HG03135 (cell line): ENCODE results near the gene PRKCB.
"Not testable (repeated sequence)": the region's sequence is repeated elsewhere in the genome, so short reads cannot be mapped to it uniquely, and the experiment has no call there.

ENCODE experiments used
- ATAC-seq: cut with Tn5 transposase; IDR thresholded peaks from one replicate; pipeline ENCODE4 v1.9.1; 2021; ENCODE audit warnings: mild to moderate bottlenecking, moderate library complexity; ENCODE audit not compliant: unreplicated experiment

The PRKCB gene

DNA sequence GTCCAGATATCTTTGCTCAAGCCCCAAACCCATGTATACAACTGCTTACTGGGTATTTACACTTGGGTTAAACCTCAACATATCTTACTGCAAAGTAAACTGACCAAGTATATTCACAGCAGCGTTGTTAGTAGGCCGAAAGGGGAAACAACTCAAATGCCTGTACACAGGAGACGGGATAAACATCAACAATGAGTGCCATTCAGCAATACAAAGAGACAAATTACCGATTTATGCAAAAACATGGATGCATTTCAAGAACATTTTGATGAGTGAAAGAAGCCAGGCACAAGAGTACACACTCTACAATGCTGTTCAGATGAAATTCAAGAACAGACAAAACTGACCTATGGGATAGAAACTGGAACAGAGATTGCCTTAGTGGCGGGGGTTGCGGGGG is 284.0 kb downstream of the PRKCB start:
- ATAC-seq, result no peak

DNA sequence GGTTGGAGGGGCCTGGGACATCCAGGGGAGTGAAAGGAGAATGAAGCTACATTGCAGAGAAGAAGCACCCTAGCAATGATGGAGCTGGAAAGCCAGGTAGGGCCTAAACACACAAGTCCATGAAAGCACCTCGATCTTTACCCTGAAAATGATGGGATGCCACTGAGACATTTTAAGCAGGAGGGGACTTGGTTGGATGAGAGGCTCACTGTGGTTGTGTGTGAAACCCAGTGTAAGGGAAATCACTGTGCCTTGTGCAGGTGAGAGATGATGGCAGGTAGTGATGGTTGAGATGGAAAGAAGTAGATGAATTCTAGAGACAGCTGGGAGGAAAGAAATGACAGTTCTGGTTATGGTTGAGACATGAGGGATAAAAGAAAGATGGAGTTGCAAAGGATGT is 287.5 kb downstream of the PRKCB start:
- no peak for ATAC-seq

DNA sequence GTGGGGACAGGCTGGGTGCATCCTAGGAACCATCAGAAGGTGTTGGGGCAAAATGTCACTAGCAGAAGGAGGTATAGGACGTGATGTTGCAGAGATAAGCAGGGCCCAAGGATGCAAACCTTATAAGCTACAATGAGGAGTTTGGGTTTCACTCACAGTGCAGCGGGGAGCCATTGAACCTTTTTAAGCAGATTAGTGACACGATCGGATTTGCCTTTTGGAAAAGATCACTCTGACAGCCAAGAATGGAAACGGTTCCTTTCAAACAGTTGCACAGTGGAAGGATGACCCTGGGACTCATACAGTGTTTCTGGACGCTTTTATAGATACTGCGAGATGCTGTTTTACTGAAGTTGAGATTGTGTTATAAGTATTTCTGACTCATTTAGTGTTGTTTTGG is 288.5 kb downstream of the PRKCB start:
- no peak for ATAC-seq

DNA sequence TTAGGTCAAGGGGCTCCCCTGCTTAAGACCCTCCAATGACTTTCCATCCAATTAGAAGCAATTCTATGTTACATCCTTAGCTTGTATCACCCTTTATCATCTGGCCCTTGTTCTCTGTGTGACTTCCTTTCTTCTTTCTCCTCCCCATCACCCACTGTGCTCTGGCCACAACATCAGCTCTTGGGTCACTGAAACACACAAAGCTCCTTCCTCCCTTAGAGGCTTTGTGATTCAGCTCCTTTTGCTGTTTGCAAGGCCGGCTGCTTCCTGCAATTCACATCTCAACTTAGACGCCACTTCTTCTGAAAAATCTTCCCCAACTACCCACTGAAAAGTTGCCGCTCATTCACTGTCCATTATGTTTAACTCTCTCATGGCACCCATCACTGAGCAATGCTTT is 289.4 kb downstream of the PRKCB start:
- no peak for ATAC-seq

DNA sequence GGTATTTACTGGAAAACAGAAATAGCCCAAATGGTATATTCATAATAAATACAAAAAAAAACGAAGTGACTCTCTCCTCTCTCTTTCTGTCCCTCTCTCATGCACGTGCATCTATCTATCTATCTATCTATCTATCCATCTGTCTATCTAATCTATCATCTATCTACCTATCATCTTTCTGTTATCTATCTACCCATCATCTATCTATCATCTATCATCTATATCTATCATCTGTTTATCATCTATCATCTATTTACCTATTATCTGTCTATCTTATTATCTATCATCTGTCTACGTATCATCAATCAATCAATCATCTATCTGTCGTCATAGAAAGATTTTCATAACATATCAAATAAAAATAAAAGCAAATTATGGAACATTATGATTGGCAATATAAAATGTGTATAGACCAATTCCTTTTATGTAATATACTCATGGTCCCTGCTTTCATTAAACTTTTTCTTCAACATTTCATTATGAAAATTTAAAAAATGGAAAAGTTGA is 293.7 kb downstream of the PRKCB start:
- no peak for ATAC-seq

DNA sequence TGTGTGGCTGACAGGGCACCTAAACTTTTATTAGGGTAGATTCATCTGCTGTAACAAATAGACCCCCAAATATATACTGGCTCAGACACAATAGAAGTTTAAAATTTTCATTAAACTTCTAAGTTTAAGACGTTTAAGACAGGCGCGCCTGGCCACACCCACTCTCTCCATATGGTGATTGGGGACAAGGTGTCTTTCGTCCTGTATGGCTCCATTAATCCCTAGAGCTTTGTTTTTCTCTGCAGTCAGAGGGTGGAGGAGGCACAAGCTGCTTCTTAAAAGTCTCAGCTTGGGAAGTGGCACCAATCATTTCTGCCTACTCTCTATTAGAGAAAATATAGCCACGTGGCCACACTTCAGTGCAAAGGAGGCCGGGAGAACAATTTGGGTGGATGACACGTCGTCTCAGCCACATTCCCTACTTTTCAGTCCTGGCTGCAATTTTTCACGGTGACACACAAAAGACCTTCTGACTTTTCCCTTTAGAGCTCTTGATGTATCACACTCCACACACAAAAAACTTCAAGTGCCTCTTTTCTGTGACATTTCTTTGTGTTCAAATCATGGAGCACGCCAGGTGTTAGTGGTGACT is 294.8 kb downstream of the PRKCB start:
- no peak for ATAC-seq

DNA sequence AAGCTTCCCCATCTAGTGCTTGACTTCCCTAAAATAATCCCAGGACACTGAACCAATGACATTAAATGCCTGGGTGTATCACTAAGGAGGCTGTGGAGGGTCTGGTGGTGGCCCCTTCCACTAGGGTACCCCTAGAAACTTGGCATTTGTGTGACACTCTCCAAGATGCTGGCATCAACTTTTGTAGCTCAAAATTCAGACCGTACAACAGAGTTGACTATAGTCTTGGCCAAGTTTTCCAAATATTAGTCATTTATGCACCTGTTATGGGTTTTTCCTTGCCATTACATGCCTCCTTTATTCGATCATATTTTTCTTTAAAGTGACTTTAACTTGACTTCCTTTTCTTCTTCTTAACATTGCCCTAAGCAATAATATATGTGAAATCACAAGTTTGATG is 295.5 kb downstream of the PRKCB start:
- no peak for ATAC-seq

DNA sequence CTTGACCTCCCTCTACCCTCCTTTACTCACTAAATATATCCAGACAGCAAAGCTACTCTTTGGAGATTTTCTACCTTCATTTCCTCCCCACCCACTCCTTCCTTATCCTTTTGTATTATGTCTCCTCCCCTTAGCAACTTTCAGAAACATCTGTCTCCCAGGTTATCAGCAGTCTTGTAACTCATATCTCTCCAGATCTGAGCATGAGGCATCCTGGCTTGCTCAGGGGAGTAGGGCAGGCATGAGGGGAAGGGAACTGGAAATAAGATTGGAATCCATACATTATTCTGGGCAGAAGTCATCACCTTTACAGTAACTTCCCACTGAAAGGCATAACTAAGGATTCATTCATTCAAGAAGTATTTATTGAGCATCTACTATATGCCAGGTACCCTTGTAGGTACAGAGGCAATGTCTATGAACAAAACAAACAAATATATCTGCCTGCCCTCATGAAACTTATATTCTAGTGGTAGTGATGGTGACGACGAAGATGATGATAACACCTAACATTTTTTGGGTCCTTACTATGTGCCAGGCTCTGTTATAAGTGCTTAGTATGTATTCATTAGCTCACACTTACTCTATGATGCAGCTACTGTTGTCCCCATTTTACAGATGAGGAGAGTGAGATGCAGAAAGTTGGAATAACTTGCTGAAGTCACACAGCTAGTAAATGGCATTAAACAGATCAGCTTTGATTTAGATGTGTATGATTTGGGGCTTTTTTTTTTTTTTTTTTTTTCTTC is 296.4 kb downstream of the PRKCB start:
- ATAC-seq, result no peak

DNA sequence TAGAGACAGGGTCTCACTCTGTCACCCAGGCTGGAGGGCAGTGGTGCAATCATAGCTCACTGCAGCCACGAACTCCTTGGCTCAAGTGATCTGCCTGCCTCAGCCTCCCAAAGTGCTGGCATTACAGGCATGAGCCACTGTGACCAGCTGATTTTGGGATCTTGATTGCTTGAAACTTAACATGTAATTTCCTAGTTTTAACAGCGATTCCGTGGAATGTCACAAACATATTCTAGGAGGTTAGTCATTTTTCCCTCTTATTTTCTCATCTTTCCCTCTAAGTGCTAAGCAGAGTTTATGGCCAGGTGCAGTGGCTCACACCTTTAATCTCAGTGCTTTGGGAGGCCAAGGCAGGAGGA is 297.0 kb downstream of the PRKCB start:
- ATAC-seq, result no peak

DNA sequence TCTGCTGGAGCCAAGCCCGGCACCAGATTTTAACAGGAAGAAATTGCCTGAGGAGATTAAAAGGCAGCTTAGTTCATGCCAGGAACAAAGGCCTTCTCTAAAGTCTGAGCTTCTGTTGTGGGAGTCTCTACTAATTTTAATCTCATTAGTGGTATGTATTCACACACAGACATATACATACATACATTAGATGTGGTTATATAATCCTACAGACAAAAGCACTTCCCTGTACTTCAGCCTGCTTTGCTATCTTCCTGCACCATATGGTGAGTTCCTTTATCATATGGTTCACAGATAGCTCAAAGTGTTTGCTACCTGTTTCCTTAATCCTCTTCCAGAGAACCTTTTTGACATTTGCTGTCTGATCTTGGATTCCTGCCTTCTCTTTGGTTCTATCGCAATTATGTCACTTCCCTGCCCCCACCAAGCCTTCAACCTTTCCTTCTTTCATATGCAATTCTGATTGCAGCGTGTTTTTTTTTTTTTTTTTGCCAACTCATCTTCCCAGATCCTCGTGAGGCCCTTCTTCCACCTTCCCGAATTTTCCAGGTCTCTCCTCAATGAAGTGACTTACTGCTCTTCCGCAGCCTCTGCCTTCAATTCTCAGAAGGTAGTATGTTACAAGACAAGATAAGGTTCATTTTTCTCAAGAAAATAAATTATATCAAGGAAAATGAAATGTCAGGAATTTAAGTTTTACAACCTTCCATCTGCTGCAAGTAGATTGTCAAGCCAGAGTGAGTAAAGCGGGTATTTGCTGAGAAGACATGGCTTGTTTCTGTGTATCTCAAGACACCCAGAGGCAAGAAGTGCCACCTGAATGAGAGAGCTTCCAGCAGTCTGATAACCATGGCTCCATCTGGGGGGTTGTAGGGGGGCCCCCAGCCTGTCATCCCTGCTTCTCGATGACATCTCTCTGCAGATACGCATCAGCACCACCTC is 300.1 kb downstream of the PRKCB start:
- ATAC-seq, result no peak

DNA sequence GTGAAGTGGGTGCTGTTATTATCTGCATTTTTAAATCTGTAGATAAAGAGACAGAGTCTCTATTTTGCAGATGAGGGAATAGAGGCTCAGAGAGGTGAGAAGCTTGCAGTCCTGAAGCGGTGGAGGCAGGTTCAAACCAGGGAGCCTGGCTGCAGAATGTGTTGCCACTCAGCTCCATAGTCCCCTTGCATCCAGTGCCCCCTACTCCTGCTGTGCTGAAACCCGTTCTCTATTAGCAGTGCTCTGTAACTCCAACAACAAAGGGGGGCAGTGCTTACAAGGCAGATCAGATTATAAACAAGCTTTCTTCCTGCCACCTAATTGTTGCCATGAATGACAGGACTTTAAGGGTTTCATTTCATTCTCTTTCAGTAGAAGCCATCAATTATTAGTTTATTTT is 302.2 kb downstream of the PRKCB start:
- no peak for ATAC-seq

DNA sequence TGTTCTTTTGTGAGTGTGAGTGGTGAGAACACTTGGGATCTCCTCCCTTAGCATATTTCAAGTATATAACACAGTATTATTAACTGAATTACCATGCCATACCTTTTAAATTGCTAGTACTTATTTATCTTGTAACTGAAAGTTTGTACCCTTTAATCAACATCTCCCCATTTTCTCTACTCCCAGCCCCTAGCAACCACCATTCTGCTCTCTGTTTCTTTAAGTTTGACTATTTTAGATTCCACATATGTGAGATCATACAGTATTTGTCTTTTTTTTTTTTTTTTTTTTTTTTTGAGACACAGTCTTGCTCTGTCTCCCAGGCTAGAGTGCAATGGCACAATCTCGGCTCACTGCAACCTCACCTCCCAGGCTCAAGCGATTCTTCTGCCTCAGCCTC is 302.8 kb downstream of the PRKCB start:
- ATAC-seq, result no peak

DNA sequence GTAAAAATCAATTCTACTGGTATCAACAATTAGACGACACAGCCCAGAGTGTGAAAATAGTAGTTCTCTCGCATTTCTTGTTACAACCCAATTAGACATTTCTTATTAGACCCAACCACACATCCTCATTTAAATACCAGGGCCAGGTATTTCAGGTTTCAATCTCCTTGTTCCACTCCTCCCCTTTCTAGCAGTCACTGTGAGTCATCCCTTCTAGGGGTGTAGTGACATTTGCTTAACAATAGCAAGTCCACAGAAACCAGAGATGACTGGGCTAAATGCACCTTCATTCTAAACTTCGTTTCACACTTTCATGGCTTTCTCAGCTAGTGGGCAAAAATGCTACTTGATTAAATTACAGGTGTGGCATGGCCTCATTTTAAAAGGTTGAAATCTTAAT is 303.5 kb downstream of the PRKCB start:
- no peak for ATAC-seq

DNA sequence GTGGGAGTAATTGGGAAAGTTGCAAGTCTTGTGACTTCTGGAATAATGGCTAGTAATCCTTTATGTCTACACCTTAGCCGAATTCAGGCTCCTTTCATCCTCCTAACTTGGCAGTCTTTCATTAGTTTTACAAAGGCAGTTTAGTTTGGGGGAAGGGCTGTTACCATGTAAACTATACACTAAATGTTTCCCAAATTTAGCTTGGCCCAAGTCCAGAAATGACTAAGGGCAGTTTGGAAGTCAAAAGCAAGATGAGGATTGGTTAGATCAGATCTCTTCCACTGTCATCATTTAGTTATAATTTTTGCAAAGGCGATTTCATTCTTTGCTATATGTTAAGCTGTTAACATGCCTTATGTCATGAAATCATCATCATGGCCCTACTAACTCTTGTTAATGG is 304.9 kb downstream of the PRKCB start:
- ATAC-seq, result no peak

DNA sequence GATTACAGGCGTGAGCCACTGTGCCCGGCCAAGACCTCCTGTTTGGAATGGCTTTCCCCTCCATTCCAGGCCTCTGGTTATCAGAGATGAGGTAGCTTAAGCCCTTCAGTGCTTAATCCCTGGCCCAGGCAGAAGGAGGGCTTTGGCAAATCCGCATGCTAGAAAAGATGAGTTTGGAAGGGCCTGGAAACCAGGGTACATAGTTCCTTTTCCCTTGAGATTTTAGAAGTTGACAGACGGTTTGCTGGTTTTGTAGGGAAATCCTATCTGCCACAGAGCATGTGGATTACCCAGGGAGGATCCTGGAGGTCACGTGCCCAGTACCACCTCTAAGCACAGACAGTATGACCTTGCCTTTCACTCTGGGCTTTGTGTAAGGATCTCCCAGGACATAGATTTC is 305.7 kb downstream of the PRKCB start:
- ATAC-seq, result no peak

DNA sequence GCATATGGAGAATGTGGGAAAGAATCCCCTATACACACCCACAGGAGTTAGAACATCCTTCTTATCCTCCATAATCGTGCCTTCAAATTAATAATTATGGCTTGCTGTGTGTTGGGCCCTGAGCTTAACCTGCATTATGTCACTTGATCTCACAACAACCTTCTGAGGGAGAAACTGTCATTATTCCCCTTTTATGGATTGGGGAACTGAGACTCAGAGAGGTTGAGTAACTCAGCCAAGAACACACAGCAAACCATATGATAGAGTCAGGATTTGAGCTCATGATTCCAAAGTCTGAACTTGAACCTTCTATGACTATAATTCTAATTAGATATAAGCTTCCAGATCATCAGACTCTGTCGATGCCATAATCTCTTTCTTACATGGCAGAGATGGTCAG is 306.1 kb downstream of the PRKCB start:
- ATAC-seq, result no peak

DNA sequence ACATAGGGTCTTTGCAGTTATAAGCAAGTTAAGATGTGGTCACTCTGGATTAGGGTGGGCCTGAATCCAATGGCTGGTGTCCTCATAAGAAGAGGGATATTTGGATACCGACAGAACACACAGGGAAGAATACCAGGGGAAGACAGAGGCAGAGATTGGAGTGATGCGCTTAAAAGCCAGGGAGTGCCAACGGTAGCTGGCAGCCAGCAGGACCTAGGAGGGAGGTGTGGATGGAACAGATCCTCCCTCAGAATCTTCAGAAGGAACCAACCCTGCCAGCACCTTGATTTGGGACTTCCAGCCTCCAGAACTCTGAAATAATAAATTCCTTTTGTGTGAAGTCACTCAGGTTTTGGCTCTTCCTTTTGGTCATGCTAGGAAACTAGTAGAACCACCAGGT is 310.1 kb downstream of the PRKCB start:
- ATAC-seq, result no peak

DNA sequence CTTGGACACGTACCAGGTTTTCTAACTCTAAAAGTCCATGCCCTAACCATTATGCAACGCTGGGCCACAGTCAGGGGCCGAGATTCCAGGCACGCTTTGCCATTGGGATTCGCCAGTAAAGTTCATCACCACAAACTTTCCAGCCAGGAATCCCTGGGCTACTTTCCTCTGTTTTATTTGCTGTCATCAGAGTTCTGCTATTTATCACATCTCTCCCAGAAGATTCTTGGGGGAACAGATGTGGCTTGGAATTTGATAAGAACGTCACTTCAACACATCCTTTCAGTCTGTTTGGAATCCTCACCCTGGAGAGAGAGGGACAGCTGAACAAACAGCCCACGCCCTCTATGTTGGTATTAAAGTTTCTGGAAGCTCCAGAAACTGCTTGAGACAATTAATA is 310.7 kb downstream of the PRKCB start:
- ATAC-seq, result no peak

DNA sequence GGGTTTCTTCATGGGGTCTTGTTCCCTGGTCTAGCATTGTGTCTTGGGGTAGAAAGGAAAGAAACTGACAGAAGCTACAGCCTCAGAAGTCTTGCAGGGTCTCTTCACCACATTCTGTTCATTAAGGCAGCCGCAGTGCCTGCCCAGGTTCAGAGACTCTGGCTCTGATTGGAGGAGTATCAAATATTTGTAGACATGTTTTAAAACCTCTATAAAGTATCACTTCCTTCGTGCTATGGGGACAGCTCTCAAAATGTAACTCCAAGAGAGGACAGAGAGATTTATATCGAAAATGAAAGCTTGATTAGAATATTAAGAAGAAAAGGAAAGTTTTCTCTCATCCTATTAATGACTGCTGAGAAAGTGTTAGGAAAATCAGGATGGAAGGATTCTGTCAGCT is 313.3 kb downstream of the PRKCB start:
- ATAC-seq, result no peak

DNA sequence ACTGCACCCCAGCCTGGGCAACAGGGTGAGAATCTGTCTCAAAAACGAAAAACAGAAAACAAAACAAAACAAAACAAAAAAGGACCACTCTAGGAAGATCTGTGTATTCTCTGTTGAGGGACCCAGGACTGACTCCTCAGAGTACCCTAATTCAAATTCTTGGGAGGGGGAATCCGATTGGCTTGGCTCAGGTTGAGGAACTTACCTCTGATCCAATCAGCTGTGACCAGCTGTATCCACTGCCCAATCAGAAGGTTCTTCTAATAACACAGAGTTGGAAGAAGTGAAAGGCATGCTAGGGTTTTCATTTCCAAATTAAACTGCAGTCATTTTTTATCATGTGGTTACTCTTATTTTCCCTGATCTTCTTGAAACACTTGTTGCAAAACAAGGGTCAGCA is 314.5 kb downstream of the PRKCB start:
- no peak for ATAC-seq

DNA sequence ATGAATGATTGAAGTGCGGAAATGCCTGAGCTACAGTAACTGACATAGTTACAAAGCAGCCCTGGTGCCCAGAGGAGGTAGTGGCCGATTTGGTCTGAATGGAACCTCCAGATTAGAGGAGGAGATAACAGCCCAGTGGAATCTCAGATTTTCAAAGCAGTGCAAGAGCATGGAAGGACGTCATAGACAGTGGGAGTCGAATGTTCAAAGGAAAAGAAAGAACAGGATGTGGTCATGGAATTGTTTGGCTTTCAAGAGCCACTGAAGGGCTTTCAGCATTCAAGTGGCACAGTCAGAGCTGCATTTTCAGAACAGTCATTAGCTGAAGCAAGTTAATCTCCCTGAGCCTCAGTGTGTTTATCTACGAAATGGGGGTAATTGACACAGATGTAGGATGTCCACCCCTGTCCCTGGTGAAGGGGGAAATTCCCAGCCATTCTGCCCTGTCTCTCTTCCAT is 315.7 kb downstream of the PRKCB start:
- no peak for ATAC-seq

DNA sequence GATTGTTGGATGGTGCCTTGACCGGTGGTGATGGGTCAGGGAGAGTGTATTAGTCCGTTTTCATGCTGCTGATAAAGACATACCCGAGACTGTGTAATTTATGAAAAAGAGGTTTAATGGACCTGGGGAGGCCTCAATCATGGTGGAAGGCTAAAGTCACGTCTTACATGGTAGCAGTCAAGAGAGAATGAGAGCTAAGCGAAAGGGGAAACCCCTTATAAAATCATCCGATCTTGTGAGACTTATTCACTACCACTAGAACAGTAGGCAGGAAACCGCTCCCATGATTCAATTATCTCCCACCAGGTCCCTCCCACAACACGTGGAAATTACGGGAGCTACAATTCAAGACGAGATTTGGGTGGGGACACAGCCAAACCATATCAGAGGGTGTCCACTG is 316.3 kb downstream of the PRKCB start:
- not testable (repeated sequence) for ATAC-seq
